SKM-1 (cell line): ENCODE measurements around the gene TP53.
"Not testable (repeated sequence)": the region's sequence is repeated elsewhere in the genome, so short reads cannot be mapped to it uniquely, and the experiment has no call there.

ENCODE experiments used
- DNase-seq: peaks from one replicate; lab custom pipeline; 2025; ENCODE audit not compliant: unreplicated experiment; lab: John Stamatoyannopoulos, UW

The TP53 gene

DNA sequence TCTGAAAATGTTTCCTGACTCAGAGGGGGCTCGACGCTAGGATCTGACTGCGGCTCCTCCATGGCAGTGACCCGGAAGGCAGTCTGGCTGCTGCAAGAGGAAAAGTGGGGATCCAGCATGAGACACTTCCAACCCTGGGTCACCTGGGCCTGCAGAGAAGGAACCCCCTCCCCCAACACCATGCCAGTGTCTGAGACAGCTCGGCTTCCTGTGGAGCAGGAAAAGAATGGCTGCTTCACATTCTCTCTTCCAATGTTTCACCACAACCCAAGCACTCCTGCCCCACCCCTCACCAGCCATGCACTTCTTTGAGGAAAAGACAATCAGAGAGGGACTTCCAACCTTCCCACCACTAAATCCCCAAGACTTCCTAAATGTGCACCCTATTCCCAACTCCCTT, 10.8 kb downstream of the TP53 start:
- DNase-seq = no peak

DNA sequence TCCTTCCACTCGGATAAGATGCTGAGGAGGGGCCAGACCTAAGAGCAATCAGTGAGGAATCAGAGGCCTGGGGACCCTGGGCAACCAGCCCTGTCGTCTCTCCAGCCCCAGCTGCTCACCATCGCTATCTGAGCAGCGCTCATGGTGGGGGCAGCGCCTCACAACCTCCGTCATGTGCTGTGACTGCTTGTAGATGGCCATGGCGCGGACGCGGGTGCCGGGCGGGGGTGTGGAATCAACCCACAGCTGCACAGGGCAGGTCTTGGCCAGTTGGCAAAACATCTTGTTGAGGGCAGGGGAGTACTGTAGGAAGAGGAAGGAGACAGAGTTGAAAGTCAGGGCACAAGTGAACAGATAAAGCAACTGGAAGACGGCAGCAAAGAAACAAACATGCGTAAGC, 12.4 kb downstream of the TP53 start:
- DNase-seq = no peak

DNA sequence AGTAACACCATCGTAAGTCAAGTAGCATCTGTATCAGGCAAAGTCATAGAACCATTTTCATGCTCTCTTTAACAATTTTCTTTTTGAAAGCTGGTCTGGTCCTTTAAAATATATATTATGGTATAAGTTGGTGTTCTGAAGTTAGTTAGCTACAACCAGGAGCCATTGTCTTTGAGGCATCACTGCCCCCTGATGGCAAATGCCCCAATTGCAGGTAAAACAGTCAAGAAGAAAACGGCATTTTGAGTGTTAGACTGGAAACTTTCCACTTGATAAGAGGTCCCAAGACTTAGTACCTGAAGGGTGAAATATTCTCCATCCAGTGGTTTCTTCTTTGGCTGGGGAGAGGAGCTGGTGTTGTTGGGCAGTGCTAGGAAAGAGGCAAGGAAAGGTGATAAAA, 14.1 kb downstream of the TP53 start:
- no peak for DNase-seq

DNA sequence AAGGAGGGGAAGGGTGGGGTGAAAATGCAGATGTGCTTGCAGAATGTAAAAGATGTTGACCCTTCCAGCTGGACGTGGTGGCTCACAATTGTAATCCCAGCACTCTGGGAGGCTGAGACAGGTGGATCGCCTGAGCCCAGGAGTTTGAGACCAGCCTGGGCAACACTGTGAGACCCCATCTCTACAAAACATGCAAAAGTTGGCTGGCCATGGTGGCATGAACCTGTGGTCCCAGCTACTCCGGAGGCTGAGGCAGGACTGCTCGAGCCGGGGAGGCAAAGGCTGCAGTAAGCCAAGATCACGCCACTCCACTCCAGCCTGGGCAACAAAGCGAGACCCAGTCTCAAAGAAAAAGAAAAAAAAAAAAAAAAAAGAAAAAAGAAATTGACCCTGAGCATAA, 18.8 kb downstream of the TP53 start:
- DNase-seq = no peak

DNA sequence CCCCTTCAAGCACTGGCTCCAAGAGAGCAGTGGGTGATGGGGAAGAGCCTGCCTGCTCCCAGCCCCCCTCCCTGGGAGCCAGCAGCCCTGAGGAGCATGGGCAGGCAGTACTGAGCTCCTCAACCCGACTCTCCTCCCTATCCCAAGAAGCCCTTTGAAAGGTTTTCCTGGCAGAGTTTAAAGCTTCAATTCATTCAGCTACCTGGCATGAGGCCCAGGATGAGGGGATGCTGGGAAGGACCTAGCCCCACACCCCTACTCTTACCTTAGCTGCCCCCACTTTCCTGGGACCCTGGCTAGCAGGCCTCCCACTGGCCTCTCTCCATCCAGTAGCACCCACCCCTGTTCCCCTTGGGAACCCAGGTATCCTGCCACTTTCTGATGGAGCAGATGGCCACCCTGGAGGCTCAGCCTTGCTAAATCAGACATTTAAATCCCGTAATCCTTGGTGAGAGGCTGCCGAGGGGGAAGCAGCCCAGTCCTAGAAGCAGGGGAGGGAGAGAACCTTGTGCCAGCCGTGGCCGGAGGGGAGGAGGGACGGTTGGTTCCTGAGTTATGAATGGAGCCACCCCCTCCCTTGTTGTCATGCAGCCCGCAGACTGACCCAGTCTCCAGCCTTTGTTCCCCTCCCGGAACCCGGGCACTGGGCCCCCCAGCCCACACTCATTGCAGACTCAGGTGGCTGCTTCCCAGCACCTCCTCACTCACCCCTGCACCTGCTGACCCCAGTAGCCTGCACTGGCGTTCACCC, 19.5 kb downstream of the TP53 start:
- no peak for DNase-seq

DNA sequence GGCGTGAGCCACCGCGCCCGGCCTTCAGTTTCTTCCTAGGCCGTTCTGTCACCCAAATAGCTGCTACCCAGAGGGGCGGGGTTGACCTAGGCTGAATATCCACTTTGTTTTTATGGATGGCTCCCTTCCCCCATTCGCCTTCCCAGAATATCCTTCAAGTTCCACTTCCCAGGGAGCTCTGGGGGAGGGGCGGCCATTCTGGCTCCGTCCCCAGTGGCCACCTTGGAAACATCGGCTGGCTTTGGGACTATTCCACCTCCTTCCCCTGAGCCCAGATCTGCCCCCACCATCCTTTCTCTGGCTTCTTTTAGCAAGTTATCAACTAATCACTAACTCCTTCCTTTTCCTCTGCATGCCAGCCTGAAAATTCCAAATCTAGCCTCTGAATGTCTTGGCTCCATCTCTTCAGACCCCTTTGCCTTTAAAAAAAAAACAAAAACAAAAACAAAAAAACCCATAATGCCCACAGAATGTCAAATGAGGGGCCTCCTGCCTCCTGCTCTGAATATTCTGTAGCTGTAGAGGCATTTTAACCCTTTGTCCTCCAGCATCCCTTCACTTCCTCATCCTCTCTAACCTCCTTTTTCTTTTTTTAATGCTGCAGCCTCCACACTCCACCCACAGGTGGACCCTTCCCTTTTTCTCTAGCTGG, 30.2 kb downstream of the TP53 start:
- DNase-seq = no peak

DNA sequence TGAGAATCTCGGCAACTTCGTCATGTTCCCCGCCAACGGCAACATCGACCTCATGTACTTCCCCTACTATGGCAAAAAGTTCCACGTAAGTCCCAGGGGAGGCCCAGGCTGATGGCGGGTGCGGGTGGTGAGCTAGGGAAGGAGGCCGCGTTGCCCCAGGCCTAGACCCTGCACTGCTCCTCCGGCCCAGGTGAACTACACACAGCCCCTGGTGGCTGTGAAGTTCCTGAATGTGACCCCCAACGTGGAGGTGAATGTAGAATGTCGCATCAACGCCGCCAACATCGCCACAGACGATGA, 31.8 kb downstream of the TP53 start:
- no peak for DNase-seq

DNA sequence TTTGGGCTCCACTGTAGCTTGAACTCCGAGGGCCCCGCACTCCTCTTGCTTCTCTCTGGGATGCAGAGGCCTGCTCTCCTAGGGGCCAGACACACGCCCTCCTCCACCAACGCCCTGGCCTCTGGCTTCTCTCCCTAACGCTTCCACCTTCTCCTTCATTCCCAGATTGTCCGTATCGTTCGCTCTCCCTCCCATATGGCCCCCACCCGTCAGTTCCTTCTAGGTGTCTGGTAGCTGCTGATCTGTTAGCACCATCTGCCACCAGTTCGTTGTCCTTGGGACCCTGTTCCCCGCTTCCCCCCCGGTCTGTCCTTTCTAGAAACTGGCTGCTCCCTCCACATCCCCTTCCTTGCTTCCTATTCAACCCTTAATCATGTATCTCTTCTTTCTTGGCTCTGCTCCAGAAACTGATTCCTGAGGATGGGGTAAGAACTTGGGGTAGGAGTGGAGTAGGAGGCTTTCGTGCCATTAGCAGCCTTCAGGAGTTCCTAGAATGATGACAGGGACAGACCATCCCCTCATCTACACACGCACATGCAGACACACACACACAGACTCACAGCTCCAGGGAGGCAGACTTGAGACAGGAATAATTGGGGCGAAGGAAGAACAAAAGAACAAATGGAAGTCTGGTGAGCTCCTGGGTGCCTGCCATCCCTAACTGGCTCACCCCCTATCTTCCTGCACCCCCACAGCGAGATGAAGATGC, 32.3 kb downstream of the TP53 start:
- DNase-seq = no peak

DNA sequence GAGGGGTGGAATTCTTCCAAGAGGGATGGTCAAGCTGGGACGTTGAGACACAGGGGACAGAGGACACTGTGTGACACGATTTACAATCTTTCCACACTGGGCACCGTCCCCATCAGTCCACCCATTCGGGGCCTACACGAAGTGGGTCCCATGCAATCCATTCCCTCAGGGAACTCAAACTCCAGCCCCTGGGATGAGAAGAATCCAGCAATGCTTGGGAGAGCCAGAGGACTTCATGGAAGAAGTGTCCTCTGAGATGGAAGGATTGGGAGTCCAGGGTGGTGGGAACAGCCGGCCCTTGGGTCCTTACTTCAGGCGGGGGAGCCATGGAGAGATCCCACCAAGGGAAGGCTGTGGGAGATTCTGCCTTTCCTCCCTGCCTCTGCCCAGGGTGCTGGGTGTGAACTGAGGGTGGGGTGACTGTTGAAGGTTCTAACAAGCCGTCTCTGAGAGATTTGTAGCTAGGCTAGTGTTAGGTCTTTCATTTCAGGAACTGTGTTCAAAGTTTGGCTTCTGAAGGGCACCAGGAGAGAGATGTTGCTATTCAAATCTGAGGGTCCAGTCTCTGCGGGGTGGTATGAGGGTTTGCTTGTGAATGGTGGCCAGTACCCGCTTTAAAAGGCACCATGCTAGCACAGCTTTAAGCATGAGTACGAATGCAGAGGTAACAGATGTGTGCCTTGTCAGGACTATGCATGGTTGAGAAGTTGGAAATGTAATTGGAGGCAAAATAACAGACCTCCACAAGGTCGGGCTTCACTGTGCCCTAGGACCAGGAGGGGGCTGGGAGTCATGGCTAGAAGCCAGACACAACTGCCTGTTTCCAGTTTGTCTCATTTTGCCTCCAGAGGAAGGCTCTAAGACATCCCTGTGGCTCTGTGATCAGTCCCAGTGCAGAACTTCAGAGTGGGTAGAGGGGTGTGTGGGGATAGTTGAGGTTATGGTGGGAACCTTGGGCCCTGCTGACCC, 34.6 kb downstream of the TP53 start:
- no peak for DNase-seq

DNA sequence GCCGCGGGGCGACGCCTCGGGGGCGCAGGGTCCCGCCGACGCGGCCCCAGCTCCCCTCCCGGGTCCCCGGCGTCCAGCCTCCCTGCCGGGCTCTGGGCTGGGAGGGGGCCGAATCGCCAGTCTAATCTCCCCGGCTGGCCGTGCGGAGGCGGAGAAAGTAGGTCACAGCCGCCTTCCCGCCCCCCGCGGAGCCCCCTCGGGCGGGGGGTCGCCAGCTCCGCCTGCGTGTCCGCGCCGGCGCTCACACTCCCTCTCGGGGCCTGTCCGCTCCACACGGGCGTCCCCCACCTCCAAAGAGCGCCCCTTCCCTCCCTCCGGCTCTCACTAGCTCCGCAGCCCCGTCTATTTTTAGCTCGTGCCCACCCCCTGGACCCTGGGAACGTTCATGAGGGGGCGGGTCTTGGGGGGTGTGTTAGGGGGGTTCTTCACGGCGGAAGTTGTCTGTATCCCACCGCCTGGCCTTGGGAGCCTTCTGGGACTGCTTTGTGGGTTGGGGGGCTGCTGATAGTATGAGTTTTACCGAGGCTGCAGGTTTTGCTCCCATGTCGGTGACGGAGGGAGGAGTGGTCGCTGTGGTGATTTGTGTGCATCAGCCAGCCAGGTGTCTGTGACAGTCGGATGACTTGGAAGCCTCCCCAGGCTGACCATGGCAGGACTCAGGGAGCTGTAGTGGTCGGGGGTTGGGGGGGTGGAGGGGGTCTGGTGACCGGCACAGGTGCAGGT, 35.5 kb downstream of the TP53 start:
- no peak for DNase-seq

DNA sequence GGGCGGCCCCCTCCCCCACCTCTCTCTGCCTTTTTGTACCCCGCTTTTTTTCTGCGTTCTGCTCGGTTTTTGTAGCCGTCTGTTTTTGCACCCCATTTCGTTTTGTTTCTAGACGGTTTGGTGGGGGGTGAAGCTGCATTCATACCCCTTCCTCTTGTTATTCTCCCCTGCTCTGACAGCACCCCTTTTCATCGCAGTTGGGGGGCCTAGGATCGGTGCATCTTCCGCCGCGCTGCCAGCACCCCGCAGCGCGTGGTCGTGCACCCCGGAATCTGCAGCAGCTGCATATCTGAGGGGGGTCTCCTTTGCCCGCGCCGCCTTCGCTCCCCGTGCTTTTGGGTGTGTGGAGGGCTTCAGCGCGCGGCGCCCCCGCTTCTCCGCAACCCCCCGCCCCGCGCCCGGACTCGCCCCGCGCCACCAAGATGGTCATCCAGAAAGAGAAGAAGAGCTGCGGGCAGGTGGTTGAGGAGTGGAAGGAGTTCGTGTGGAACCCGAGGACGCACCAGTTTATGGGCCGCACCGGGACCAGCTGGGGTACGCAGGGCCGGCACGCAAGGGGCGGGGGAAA, 36.1 kb downstream of the TP53 start:
- no peak for DNase-seq

DNA sequence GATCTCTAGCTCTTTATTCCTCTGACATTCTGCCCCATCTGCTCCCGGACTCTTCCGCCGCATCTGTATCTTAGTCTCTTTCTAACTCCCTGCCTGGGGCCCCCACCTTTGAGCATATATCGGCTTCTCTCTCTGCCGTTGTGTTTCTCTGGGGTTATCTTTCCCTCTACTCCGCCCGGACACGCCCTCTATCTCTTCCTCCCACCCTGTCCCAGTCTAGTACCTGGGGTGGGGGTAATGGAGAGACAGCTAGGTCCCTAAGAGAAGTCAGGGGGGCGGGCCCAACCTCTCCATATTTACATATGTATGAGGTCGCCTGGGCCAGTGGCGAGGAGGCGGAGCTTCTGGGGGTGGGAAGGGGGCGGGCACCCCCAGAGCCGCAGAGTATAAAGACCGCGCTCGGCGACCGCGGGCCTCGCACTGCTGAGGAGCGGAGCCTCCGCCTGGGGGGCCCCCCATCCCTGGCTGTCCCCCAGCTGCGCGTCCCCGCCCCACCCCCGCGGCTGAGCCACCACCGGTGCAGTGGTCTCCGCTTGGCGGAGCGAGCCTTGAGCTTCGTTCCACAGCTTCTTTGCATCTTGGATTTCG, 36.7 kb downstream of the TP53 start, which contains the start of gene ATP1B2:
Gene ATP1B2 (plus strand): TSS at position 418 of the 588 bp plus-strand sequence. CDS start 593 bp downstream, outside the sequence.
- DNase-seq = no peak

DNA sequence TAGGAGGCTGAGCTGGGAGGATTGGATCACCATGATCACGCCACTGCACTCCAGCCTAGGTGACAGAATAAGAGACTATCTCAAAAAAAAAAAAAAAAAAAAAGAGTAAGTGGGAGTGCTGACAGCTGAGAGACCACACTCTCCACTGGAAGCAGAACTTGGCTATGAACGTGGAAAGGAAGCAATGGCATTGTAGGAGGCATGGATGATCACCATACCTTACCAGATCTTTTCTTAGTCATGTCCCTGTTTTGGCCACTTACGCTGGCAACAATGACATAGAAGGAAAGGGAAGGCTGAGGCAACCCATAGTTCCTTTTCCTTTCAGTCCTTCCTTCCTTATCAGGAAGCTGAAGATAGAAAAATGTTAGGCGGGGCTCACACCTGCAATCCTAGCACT, 40.3 kb downstream of the TP53 start:
- no peak for DNase-seq

DNA sequence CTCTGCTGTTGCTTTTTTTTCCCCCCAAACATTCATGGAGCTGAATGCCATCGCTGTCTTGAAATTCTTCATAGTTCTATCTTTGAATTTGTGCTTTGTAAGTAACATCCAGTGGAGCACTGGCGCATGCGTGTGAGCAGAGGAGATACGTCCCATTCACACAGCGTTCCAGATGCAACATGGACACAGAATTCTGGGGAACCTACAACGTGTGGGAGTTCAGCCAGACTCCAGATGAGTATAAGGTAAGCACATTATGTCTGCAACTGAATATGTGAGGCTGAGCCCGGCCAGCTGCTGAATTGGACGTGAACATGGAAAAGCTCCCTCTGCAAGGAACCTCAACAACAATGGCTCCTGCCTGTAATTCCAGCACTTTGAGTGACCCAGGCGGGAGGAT, 40.8 kb downstream of the TP53 start:
- no peak for DNase-seq

DNA sequence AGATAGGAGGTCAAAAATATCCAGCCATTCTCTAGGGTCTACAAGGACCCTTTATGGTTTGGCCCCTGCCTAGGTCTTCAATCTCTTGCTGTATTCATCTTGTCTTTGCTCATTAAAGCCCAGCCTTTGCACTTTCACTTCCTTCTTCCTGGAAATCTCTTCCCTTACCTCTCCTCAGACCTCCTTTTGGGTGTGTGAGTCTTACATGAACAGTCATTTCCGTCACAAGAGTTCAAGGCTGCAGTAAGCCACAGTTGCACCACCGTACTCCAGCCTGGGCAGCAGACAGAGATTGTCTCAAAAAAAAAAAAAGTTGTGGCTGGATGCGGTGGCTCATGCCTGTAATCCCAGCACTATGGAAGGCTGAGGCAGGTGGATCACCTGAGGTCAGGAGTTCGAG, 42.5 kb downstream of the TP53 start:
- DNase-seq = no peak

DNA sequence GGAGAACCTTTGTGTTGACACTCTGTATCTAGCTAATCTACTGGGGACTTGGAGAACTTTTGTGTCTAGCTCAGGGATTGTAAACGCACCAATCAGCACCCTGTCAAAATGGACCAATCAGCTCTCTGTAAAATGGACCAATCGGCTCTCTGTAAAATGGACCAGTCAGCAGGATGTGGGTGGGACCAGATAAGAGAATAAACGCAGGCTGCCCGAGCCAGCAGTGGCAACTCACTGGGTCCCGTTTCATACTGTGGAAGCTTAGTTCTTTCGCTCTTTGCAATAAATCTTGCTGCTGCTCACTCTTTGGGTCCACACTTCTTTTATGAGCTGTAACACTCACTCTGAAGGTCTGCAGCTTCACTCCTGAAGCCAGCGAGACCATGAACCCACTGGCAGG, 45.7 kb downstream of the TP53 start:
- DNase-seq = not testable (repeated sequence)

DNA sequence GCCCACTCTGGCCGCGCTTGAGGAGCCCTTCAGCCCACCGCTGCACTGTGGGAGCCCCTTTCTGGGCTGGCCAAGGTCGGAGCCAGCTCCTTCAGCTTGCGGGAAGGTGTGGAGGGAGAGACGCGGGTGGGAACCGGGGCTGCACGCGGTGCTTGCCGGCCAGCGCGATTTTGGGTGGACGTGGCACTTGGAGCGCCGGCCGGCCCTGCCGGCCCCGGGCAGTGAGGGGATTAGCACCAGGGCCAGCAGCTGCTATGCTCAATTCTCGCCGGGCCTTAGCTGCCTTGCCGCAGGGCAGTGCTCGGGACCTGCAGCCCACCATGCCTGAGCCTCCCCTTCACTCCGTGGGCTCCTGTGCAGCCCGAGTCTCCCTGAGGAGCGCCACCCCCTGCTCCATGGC, 46.5 kb downstream of the TP53 start:
- DNase-seq = no peak

DNA sequence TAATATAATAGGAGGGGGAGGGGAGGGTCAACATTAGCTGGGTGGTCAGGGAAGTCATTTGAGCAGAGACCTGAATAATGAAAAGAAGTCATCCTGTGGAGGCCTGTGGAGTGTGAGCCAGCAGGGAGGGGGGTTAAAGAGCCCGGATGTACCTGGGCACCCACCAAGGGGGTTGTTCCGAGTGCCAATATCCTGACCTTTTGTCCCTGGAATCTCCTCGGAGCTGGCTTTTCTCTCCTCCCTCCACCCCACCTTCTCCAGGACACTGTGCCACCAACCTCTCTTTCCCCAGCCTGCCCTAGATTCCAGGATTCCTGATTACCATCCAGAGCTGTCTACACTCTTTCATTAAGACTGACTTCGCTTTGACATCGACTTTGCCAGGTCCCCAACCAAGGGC, 51.1 kb downstream of the TP53 start:
- DNase-seq = no peak

DNA sequence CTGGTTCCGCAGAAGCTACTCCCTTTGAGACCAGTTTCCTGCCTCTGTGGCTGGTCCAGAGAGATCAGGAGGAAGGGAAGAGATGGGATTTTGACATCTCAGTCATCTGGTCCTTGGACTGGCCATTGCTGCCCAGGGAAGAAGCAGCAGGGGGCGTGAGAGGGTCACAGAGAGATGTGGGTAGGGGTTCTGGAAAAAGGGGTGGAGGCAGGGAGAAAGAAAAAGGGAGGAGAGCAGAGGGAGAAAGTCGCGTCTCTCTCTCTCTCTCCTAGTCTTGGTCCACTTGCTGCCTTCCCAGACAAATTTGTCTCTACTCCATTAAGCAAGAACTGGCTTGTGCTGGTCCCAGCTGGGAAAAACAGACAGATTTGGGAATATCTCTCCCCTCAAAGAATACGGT, 52.9 kb downstream of the TP53 start:
- no peak for DNase-seq

DNA sequence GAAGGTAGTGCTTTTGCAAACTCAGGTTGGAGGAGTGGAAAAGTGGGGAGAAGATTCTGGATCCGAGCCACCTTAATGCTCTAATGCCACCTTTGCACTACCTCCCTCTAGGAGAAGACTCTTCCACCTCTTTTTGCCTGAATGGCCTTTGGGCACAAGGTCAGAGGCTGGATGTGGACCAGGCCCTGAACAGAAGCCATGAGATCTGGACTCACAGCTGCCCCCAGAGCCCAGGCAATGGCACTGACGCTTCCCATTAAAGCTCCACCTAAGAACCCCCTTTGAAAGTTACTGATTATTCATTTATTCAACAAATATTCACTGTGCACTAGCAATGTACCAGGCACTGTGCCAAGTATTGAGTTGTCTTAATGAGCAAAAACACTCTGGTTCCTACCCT, 54.2 kb downstream of the TP53 start:
- no peak for DNase-seq
